Stimulated activated CD4-positive, alpha-beta T cell treated with anti-CD3 and anti-CD28 coated beads, Interleukin-12 subunit alpha, Interleukin-12 subunit beta, amount 100 ng/mL, for 48 hours (primary cell): Measurements from ENCODE around the gene CDYL2.
"Not testable (repeated sequence)": the region's sequence is repeated elsewhere in the genome, so short reads cannot be mapped to it uniquely, and the experiment has no call there.

Experiments used
- DNase-seq, 3 donors: peaks; one replicate each; pipeline ENCODE4 v3.0.0-alpha.2; 2020; ENCODE audit warnings: low read depth in 2 of 3, low spot score in 1 of 3

CDYL2 gene

DNA sequence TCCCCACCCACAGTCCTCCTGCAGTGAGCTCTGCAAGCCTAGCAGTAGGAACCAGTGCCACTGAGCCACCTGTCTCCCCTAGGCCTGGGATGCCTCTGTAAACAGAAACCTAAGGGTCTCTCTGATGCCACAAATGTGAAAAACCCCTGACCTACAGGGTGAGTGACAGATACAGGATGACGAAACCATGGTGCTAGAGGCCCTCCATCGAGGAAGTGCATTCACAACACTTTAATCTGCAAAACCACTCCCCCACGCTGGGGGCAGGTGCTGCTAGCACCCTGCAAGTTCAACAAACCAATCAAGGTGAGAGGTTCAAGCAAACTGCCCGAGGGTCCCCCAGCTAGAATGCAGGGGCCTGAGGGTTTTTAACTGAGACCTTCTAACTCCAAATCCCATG is 59.5 kb downstream of the CDYL2 start:
- no peak for DNase-seq

GRCh38 chr16:80743772-80744171 is 60.6 kb downstream of the CDYL2 start:
- no peak for DNase-seq

DNA sequence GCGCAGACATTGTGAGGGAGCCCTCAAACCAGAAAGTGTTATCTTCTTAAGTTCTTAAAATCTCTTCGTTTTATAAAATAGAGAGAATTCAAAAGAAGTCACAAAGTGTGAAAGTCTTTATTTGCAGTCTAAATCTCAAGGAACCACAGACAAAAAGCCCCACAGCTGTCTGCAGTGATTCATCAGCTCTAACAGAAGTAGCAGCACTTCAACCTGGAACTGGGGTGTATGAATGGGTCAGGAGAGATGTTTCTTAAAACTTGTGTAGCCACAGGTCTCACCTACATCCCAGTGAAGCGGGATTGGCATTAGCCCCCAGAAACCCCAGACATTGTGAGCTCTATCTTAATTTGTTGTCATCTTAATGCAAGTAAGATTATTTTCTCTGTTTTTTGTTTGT is 61.1 kb downstream of the CDYL2 start:
- DNase-seq = no peak

GRCh38 chr16:80742331-80742730 is 62.1 kb downstream of the CDYL2 start:
- DNase-seq = no peak

GRCh38 chr16:80741724-80742123 is 62.7 kb downstream of the CDYL2 start:
- no peak for DNase-seq

DNA sequence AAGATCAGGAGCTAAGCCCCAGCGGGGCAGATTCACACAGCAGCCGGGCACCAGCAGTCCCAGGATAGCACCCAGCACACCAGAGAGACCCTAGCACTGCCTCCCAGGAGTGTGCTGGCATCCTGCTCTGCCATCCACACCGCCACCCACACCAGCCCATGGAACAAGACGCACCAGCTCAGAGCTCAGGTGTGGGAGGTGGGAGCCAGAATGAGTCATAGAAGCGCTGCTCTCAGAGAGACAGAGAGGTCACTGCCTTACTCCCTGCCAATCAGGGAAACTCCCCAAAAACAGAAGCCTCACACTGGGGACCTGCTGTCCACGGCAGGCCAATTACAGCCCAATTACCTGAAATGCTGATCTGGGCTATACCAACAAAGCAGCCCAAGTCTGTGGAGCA is 64.9 kb downstream of the CDYL2 start:
- DNase-seq = peak; percentile 18 to 30 (median 26)

DNA sequence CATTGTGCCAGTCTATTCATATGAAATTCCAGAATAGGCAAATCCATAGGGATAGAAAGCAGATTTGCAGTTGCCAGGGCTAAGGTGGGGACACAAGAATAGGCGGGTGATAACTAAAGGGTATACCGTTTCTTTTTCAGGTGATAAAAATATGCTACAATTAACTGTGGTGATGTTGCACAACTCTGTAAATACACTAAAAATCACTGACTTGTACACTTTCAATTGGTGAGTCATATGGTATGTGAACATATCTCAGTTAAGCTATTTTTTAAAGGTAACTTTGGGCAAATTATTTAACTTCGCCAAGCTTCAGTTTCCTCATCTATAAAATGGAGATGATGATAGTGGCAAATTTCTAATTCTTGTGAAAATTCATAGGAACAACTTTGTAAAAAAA is 65.9 kb downstream of the CDYL2 start:
- DNase-seq = no peak

DNA sequence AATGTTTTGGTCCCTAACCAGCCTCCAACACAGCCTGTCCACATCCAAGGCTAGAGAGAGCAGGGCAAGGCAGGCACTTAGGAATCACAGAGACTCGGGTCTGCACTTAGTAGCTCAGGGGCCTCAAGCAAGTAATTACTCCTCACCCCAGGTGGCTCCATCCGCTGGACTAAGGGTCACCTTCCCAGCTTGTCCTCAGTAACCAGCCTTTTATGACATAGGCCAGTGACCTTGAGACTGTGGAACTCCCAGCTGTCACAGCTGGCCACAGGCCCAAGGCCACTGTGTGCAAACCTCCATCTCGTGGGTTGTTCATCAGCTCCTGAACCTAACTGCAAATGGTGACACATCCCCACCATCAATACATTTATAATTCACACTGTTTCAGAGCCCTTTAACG is 68.6 kb downstream of the CDYL2 start:
- DNase-seq = no peak

GRCh38 chr16:80733407-80733806 is 71.0 kb downstream of the CDYL2 start:
- no peak for DNase-seq

DNA sequence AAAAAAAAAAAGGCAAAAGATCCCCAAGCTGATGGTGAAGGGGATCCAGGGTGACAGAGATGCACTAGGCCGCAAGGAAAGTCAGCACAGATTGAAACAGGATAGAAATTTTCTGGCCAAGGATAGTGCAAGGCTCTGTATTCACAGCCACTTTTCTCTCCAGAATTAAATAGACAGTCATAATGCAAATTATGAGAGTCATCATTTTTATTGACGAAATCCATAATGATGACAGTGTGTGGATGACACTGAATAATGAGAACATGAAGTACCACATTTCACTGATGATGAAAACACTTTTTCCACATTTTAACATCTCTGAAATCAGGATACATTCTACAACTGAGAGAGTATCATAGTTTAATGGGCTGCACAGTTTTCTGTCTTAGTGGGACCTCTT is 72.5 kb downstream of the CDYL2 start:
- DNase-seq = no peak

GRCh38 chr16:80727066-80727763 is 77.2 kb downstream of the CDYL2 start:
- DNase-seq = not testable (repeated sequence)

DNA sequence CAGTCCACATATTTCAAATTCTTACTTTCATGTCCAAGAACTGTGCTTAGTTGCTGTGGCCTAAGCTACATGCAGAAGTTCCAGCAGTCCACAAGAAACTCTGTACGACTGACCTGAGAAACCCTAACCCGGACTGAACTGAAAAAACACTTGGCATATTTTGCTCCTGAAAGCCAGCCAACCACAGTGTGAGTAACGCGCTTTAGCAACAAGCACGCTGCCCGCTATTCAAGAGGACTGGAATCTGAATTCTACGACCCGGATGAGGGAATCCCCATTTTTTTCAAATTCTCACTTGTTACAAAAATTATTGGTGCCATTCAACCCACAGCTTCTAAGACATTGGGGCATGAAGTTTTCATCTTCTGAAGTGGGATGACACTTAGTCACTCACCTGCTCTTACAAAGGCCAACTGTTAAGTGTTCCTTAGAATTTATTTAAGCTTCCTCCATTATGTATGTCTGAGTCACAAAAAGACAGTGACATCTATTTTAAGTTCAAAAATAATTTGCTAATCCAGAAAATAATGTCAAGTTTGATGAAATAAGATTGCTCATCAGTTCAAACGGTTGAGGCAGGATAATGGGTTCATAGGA is 78.7 kb downstream of the CDYL2 start:
- DNase-seq = no peak

GRCh38 chr16:80723981-80724380 is 80.4 kb downstream of the CDYL2 start:
- no peak for DNase-seq

GRCh38 chr16:80723091-80723490 is 81.3 kb downstream of the CDYL2 start:
- no peak for DNase-seq

DNA sequence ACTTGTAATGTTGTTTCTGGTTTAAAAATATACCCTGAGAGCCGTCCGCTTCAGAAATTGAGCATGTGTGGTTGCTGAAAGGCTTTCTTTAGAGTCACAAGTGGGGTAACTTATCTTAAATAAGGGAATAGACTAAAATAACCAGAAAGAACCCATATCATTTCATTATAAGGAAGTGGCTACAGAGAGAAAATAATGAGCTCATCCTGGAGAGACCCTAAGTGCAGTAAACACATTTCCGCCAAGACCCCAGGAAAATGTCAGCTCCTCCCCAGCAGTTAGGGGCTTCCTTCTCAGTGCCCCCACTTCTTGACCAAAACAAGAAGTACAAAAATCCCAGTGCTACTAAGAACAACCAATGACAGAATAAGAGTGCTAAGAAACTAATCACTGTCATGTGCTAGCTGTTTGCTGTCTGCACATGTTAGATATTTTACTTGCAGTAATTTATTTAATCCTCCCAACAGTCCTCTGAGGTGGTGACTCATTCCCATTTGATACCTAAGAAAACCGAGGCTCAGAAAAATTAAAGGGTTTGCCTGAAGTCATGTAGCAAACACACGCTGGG is 83.5 kb downstream of the CDYL2 start:
- DNase-seq = no peak

DNA sequence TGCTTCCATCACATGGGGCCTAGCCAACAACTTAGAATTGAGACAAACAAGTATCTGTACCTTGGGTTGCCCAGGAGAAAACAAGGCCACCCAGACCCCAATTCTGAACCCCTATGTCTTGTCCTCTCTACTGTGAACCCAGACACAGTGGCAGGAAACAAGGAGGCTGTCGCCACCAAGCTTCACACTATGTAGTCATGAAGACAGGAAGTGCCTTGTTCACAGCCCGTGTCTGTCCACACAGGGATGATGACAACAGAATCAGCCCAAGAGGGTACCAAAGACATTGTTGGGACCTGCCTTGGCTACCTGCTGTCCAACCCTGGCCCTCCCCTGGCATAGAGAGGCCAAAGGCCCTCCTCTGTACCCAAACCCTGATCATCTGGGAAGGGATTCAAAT is 84.8 kb downstream of the CDYL2 start:
- peak in 1 of 3 donors; percentile 5 for DNase-seq

DNA sequence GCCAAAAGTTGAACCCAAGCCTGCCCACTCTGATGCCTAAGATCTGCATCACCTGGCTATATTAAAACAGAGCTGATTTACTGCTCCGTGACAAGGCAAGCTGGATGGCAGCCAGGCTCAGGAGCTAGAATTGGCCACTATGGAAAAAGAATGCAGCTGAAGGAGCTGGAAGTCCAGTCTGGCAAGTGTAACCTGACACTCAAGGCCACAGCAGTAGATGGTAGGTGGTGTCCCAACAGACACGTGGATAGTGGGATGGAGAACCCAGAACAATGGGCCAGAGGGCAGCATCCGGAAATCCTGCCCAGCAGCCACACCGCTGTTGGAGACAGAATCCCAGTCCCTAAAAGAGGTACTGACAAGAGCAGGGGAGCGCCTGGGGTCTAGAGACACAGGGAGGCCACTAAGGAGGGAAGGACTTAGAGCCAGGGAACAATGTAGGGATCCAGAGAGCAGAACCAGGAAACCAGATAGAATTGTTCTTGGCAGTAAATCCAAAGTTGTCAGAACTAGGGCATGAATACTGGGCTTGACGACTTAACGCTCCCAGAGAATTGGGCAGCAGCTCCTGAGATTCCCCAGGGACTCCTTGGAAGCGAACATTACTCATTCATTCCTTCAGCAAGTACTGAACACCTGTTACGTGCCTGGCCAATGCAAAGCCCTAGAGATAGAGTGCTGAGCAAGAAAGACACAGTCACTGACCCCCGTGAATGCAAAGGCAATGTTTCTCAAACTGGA is 85.7 kb downstream of the CDYL2 start:
- no peak for DNase-seq

- DNase-seq = no peak
Observed at GRCh38 chr16:80717611-80718010, 86.8 kb downstream of the CDYL2 start.

DNA sequence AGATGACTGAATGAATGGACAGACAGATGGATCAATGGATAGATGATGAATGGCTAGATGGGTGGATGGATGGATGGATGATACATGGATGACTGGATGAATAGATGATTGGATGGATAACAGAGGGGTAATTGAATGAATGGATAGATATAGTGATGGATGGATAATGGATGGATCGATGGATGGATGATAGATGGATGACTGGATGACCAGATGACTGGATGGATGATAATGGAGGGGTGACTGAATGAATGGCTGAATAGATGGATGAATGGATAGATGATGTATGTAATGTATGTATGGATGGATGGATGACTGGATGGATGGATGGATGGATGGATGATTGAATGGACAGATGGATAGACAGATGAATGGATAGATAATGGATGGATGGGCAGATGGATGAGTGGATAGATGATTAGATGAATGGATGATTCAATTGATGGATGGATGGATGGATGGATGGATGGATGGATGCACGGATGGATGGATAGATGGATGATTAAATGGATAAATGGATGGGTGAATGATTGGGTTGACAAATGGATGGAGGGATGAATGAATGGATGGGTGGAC is 87.7 kb downstream of the CDYL2 start:
- no peak for DNase-seq

DNA sequence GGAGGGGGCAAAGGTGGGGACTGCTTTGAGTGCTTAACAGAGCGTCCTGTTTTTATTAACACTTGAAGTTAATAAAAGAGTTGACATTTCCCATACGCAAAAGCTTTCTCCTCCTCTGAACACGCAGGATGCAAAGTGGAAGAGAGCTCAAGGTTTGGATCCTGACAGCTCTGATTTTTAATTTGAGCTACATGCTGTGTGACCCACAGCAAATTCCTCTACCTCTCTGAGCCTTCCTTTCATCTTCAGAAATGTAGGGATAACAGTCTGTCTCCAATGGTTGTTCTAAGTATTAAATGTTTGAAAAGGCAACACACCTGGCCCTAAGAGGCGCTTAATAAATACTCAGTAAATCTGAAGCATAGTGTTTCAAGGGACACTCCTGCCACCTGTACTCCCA is 93.0 kb downstream of the CDYL2 start:
- DNase-seq = no peak

- DNase-seq = no peak
Observed at GRCh38 chr16:80710918-80711317, 93.5 kb downstream of the CDYL2 start.

DNA sequence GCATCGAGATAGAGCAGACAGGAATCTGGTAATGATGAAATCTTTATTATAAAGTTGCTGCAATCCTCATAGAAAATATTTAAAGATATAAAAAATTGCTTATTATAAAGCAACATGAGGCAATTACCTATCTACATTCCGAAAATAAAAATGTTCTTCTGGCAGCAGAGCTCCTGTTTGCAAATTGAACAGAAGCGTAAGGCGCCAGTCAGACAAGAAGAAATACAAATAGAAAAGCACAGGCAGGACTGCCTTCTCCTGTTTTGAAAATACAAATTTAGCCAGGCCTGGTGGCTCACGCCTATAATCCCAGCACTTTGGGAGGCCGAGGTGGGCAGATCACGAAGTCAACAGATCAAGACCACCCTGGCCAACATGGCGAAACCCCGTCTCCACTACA is 95.6 kb downstream of the CDYL2 start:
- DNase-seq = no peak
